Activated T-helper 9 cell treated with anti-CD3 and anti-CD28 coated beads, Interleukin-2, amount 50 U/mL, for 16 hours (primary cell): ENCODE results near the gene TBC1D1.

Experiments
- DNase-seq: peaks from one replicate; pipeline ENCODE4 v3.0.0-alpha.2; 2020; ENCODE audit warnings: low read depth

Gene TBC1D1

DNA sequence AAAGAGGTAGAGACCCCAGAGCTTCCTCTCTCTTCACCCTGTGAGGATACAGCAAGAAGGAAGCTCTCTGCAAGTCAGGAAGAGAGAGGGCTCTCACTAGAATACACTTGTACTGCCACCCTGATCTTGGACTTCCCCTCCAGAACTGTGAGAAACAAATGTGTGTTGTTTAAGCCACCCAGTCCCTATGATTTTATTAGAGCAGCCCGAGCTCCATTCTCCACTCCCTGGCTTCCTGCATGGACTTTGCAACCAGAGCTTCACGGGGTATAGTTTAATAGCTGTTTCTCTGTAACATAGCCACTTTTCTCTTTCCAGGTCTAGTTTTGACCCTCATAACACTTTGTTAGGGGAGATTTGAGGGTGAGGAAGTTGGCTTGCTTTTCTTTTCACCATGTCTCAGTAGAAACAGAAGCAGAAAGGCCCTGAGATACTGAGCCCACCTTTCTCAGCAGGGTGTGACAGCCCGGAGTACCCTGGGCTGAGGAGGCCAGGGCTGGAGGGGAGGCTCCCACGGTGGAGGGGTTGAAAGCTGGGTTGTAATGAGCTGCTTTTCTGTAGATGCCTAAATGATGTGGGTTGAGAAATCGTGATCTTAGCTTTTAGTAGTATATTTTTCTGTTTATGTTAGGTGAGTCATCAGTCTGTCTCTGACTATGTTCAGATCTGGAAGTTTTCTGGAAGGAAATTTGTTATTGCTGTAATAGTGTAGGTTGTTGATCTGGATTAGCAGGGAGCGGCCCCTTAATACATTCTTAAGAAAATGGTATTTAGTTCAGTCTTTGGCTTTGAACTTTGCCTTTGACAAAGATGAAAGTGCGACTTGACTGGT, 187.9 kb downstream of the TBC1D1 start:
- DNase-seq, result no peak

DNA sequence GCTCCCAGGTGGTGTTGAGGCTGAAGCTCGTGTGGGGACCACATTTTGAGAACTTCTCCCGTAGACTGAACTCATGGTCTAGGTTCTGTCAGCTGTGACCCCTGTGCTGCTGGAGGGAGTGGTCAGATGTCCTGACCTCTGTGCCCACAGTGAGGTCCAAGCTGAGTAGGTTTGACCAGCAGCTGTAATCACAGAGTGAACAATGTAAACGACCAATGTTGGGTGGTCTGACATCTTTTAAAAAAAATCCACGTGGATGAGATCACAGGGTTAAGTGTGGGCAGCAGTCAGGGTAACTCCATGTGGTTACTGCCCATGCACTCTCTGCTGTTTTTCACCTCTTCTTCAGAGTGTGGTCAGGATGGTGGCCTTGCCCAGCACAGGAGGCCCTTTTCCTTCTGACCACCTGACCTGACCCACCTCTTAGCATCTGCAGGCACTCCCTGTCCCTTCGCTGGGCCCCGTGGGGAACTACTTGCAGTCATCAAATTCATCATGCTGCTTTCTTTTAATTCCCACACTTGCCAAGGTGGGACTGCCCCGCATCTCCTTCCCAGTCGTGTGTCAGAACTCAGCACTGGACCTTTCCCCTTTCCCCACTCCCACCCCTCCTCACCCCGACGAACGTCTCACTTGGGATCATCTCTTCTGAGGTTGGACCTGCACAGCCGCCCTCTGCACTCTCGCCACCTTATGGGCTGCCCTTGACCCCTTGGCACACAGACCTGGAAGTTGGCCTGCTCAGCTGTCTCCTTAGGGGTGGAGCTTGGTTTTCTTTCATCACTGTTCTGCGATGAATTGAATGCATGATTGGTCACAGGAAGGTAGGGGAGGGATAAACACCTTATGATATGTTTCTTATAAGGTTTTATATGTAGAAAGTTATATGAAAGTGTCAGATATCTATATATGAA, 189.4 kb downstream of the TBC1D1 start:
- DNase-seq, result no peak

DNA sequence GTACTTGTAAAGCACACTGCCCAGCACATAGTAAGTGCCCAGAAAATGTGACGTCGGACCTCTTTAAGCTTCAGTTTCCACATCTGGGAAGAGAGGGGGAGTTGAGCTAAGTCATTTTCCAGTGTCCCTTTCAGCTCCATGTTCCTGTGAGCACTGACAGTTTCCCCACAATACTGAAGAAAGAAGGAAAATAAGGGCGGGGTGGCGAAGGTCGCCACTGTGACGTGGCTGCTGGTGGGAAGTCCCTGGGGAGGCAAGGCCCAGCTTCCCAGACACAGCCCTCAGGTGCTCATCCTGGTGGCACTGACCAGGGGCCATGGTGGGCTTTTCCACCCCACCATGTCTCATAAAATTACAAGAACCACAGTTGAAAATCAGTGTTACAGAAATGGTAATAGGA, 191.1 kb downstream of the TBC1D1 start:
- no peak for DNase-seq

DNA sequence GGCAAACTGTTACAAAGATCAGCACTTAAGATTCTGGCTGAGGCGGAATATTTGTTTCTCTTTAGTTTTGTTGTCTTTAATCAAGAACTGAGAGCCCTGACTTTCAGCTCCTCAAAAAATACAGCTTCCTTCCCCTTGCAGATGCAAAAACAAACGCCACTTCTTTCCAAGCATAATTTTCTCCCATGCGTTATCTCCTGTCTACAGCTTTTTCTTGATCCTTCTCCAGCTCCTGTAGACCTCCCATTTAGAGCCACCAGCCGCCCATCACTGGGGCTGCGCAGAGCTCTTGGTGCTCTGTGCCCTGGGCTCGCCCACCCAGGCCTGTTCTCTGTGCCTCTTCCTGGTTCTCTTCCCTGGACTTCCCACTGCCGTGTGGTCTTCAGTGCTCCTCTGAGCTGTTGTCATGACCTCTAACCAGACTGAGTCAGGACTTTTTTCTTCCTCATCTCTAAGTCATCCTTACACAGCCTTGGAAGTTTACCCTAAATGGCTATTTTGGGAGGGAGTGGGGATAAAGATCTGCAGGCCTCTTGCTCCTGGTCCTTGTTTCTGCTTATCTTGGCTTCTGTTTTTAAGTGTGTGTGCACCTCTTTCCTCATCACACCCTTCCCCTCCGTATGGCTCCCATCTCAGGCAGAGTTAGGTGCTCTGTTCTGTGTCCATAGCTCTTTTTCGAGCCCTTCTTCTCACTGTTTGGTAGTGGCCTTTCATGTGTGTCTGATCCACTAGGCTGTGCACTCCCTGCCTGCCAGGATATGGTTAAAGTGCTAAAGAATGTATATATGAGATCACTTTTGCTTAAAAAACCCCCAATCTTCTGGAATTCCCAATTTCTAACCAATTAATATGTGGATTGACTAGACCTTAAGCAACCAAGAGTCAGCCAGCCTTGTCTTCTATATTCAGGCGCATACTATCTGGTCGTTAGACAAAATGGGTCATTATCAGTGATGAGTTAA, 191.8 kb downstream of the TBC1D1 start:
- DNase-seq, result no peak

DNA sequence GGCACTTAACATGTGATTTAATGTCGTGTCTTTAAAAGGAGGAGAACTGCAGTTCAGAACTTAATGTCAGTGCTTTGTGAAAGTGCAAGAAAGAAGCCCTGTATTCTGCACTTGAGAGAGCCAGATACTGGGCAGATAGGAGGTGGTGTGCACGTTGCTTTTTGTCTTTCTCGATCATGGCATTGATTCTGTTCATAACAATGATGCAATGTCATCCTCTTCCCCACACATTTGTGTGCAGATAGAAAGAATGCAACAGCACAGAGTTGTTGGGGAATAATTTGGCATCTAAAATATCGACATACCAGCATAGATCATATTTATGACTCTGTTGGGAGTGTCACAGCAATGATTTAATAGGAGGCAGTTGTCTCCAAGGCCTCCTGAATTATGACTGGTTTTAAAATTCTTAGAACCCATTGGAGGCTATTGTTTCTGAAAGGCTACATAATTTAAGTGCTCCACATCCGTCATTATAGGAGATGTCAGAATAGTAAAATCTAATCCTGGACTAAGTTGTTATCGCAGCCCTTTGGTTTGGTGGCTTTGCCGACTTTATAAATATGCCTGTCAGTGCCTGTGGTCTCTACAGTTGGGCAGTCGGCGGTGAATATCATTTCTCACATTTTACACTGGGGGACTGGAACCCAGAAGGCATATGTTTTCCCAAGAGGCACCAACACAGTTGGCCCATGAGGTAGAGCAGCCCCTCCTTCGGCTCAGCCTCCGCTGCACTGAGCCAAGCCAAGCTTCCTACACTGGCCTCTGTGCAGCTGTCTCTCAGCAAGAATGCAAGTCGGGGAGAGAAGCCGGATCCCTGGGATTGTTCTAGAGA, 194.2 kb downstream of the TBC1D1 start:
- DNase-seq, result no peak

DNA sequence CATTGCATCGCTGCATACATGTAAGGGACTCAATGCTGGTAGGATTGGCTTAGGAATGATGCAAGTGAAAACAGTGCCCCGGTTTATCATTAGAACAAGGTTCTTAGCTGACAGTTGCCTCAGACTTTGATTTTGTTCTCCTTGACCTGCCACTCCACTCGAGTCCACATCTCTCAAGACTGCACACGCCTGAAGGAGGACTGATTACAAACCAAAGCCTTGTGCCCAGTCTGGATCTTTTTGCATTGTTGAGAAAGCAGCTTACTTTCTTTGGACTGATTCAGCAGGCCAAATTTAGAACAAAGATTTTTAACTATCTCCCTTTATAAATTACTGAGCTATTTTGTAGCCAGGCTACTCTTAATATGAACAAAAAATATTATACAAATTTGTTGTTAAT, 194.9 kb downstream of the TBC1D1 start:
- no peak for DNase-seq

DNA sequence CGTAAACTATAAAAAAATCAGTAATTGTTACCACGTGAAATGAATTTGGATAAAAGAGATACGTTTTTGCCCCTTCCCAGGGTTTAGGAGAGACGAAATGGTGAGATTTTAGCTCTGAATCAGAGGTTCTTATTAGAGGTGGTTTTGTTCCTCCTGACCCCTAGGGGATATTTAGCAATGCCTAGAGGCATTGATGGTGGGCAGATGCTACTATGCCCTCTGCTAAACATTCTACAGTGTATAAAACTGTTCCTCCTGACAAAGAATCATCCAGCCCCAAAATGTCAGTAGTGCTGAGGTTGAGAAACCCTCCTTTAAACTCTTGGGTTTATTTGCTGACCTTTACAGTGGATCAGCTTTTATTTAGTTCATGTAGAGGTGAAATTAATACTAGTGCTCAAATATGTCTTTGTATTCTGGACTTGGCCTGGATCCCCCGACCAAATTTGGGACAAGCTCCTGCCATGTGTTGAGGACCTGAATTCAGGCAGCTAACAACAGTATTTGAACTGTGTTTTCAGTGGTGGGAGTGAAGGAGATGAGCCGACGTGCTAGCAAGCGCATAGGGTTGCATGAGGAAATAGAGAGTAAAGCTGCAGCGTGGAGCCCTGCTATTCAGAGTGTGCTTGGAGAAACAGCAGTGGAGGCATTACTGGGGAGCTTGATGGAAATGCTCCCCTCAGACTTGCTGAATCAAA, 195.4 kb downstream of the TBC1D1 start:
- no peak for DNase-seq

DNA sequence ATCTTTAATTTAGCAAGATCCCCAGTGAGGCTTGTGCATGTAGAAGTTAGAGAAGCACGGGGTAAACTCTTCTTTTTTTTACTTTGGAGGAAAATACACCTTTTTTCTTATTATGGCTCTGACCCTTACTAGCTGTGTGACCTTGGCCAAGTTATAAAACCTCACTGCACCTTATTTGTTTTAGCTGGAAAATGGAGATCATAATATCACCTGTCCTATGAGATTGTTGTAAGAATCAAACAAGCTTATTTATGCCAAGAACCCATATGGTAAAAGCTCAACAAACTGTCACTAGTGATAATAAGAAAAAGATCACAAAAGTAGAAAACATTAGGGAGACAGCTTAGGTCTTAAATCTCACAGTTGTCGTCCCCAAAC, 196.0 kb downstream of the TBC1D1 start:
- DNase-seq, result no peak

DNA sequence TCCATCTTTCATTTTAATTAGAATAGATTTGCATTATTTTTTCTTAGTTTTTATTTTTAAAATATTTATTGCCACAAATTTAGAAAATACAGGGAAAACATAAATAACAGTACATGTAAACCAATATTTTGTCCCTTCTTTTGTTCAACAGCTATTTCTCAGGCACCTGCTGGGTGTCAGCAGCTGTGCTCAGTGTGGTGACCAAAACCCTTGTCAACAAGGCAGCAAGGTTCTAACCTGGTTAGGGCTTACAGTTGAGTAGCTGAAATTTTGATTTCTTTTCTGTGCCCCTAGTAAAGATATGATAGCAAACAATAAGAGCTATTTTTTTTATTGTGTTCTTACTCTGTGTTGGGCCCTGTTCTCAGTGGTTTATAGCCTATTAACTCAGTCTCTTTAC, 197.4 kb downstream of the TBC1D1 start:
- DNase-seq, result no peak

DNA sequence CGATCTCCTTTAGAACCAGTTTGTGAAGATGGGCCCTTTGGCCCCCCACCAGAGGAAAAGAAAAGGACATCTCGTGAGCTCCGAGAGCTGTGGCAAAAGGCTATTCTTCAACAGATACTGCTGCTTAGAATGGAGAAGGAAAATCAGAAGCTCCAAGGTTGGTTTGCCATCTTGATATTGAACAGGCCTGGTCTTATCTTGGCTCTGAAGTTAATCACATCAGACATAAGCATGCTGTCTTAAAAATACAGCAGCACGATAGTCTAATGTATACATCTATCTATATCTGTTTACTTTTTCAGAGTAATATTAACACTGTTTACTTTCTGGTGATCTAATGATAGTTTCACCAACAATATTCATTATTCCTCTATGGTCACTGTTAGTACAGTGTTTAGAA, 199.1 kb downstream of the TBC1D1 start:
- no peak for DNase-seq

DNA sequence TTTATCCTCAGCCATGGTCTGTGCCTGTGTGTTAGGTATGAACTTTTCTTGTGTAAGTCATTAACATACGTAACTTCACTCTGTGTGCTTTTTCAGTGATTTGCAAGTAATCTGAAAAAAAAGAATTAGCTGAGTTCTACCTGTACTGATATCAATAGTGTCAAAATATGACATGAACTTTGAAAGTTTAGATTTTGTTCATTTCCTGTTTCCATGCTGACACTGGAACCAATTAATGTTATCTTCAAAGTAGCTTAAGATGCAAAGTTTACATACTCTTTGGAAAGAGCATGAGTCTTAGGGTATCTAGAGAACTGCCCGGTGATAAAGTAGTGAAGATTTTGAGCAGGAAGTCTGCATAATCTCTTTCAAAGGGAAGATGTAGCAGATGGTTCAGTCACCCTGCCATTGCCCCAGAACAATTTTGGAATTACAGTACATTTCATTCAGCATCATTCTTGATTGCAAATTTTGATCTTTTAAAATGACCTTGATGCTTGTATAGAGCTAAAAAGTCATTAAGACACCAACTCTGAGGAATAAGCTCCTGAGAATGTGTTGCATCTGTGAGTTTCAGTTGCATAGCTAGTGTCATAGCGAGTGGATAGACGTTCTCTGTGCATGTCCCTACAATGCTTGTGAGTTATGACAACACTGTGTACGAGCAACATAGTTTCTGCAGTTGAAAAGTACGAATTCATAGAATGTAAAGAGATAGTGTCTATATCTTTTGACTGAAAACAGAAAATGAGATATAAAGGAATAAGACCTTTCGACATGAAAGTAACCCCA, 199.8 kb downstream of the TBC1D1 start:
- no peak for DNase-seq

DNA sequence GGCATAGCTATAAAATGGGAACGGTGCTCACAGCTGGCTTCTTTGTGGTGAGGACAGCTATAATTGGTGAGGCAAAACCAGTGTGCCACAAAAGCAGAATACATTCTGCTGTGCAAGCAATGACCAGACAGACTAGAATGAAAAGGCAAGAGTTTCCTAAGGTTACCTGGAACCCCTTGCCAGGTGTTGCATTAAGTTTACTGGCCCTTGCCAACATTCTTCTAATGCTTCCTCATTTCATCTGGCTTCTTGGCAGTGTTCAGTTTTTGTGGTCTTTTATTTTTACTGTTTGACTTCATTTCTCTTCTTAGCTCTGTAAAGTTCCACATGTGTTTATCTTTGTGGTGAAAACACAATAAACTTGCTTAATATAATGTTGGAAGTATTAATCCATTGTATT, 200.8 kb downstream of the TBC1D1 start:
- DNase-seq, result no peak

DNA sequence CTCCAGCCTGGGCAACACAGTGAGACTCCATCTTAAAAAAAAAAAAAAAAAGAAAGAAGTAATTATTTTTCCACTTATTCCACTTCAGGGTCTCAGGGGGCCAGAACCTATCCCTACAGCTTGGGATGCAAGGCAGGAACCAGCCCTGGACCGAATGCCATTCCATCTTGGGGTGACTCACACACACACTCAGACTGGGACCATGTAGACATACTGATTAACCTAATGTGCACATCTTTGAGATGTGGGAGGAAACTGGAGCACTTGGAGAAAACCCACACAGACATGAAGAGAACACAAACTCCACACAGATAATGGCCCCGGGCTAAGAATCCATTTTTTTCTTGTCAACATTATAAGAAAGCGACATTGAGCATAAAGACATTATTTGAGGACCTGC, 201.8 kb downstream of the TBC1D1 start:
- no peak for DNase-seq

DNA sequence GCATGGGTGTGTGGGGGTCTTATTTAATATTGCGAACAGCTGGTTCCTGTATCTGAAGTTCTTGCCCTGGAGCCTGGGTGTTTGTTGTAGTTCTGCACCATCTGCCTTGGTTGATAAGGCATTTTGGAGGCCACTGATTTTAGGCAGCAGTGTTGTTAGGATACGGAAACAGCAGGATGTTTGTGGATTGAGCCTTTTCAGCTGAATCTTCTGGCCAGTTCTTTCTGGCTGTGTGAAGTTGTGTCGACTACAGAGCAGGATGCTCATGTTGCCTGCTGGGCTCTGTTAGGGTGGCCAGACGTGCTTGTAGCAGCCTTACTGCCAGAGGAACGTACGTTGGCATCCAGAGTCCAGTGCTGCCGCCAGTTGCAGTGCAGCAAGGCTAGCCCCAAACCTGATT, 203.5 kb downstream of the TBC1D1 start:
- no peak for DNase-seq

DNA sequence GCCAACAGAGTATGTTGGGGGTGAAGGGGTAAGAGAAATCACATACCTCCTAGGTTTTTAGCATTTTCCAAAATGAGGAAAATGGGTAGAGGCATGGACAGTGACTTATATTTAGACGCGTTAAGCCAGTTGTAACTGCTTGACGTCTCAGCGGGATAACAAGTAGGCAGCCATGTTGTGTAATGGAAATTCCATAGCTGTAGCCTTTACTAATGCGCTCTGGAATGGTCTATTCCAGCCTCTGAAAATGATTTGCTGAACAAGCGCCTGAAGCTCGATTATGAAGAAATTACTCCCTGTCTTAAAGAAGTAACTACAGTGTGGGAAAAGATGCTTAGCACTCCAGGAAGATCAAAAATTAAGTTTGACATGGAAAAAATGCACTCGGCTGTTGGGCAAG, 204.8 kb downstream of the TBC1D1 start:
- no peak for DNase-seq

DNA sequence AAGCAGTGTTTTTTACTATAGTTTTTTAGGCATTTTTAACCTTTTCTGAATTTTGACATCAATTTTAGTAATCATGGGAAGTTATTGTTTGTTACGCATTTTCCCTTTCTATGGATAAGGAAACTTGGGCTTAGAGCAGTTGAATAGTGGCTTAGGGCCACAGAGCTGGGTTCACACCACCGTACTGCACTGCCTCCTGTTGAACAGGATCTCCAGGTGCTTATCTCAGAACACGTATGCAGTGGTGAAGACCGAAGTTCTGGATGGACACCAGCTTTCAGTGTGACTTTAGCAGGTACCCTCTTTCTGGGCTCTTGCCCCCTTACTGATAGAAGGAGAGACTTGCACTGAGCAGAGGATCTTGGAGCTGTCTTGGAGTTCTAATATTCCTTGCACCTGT, 206.9 kb downstream of the TBC1D1 start:
- no peak for DNase-seq

DNA sequence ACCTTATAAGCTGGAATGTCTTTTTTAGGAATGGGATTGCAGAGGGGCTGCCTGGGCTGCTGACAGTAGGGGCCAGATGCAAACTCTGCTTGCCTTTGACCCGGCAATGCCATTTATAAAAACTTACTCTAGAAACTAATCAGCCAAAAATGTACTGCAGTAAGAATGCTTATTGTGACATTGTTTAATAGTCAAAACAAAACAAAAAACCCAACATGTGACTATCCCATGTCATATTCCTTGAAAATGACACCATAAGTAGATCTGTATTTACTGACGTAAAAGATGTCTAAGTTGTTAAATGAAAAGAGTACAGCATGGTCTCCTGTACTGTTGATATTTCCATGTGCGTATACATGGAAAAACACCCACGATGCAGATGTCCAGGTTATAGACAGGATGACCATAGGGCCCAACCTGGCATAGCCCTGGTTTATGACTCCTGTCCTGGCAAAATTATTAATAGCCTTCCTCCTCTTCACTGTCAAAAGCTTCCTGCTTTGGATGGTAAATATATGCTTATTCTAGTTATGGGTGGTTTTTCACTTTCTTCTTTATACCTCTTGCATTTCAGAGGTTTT, 208.2 kb downstream of the TBC1D1 start:
- DNase-seq, result no peak

DNA sequence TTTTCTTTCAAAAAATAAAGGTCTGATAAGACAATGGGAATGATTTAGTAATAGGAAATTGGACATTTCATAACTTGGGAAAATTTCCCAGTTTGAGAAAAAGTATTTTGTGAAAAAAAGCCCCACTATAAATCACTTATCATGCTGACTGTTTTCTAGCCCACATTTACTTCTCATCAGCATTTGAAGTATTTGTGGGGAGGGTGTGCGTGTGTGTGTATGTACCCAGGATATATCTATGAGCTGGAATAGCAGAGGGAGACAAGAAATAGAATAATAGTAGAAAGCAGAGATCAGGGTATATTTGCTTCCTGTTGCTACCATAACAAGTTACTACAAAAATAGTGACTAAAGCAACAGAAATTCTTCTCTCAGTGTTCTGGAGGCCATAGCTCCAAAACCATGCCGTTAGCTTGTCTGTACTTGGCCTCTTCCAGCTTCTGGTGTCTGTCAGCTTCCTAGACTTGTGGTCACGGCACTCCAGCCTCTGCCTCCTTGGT, 209.1 kb downstream of the TBC1D1 start:
- no peak for DNase-seq
